ENCODE results near the gene NAA80. TPM values are rescaled to one million over a fixed set of nuclear protein-coding genes. Genes with fewer than 3 reads are reported as not detected.

The NAA80 gene
- total and polyA plus RNA-seq, 2 of the 13 experiments (the other 11 are each of a cell fraction or from before 2014, with no cell fraction given) = 3.4 to 8.7 TPM

DNA sequence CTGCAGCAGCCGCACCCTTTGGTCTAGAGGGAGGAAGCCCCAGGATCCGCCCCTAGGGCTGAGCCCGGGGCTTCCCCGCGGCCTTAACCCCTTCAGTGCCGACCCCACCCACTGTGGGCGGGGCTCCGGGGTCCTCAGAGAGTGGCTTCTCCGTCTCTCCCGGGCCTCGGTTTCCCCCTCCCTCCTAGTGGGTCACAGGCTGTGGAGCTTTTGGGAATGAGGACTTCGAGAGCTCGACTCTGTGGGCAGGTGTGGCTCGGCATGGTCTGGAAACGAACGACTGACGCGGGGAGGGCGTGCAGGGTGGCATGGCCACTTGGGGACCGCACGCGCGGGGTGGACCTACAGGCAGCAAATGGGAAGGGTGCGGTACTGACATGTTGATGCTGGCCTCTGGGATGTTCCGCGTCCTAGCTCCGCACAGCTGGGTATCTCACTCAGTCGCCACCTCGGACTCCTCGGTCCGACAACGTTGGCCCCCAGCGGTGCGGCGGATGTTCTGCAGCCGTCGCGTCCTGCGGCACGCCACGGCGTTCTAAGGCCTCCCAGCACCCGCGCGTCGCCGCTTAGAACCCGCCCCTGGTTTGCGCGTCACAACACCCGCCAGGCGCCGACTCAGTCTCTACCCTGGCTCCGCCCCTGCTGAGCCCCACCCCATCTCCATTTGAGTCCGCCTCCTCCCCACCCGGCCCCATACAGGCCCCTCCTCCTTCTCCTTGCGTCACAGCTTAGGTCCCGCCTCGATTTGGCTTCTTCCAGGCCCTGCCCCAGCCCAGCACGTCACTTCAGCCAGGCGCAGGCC, at the start of gene NAA80, which contains the start of gene HYAL3 (continued):
- TF ChIP-seq, protein P1, sequence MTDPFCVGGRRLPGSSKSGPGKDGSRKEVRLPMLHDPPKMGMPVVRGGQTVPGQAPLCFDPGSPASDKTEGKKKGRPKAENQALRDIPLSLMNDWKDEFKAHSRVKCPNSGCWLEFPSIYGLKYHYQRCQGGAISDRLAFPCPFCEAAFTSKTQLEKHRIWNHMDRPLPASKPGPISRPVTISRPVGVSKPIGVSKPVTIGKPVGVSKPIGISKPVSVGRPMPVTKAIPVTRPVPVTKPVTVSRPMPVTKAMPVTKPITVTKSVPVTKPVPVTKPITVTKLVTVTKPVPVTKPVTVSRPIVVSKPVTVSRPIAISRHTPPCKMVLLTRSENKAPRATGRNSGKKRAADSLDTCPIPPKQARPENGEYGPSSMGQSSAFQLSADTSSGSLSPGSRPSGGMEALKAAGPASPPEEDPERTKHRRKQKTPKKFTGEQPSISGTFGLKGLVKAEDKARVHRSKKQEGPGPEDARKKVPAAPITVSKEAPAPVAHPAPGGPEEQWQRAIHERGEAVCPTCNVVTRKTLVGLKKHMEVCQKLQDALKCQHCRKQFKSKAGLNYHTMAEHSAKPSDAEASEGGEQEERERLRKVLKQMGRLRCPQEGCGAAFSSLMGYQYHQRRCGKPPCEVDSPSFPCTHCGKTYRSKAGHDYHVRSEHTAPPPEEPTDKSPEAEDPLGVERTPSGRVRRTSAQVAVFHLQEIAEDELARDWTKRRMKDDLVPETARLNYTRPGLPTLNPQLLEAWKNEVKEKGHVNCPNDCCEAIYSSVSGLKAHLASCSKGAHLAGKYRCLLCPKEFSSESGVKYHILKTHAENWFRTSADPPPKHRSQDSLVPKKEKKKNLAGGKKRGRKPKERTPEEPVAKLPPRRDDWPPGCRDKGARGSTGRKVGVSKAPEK (CRISPR knock-in tag; IDR thresholded peaks at IDR 0.05; ENCODE audit: borderline replicate concordance) = no peak
- peak; percentile 77 for TF ChIP-seq GATAD1 (CRISPR knock-in tag; IDR thresholded peaks at IDR 0.05)
- TF ChIP-seq KAT2B (IDR thresholded peaks at IDR 0.05; ENCODE audit: borderline replicate concordance, low read depth, low read length) = no peak
- TF ChIP-seq PPARG (CRISPR knock-in tag; conservative IDR thresholded peaks at IDR 0.05) = no peak
- TF ChIP-seq ZNF614 (CRISPR knock-in tag; IDR thresholded peaks at IDR 0.05; ENCODE audit: borderline replicate concordance) = peak; percentile 54; the same call in 1 of the 2 replicates
- peak; percentile 93; the same call in 1 of the 2 replicates for TF ChIP-seq CCDC6 (CRISPR knock-in tag; IDR thresholded peaks at IDR 0.05)
- no peak for TF ChIP-seq NR2F1 (CRISPR knock-in tag; IDR thresholded peaks at IDR 0.05)
- TF ChIP-seq RAD21 (CRISPR knock-in tag; IDR thresholded peaks at IDR 0.05) = peak; percentile 67; the same call in 1 of the 2 replicates
- peak; percentile 50; the same call in 1 of the 2 replicates for TF ChIP-seq ZFP90 (CRISPR knock-in tag; IDR thresholded peaks at IDR 0.05; ENCODE audit: borderline replicate concordance)
- no peak for TF ChIP-seq HOXA7 (CRISPR knock-in tag; IDR thresholded peaks at IDR 0.05)
- peak; percentile 59 for TF ChIP-seq U2AF1 (optimal IDR thresholded peaks at IDR 0.05; ENCODE audit: low read depth, low read length)
- TF ChIP-seq, protein P2, sequence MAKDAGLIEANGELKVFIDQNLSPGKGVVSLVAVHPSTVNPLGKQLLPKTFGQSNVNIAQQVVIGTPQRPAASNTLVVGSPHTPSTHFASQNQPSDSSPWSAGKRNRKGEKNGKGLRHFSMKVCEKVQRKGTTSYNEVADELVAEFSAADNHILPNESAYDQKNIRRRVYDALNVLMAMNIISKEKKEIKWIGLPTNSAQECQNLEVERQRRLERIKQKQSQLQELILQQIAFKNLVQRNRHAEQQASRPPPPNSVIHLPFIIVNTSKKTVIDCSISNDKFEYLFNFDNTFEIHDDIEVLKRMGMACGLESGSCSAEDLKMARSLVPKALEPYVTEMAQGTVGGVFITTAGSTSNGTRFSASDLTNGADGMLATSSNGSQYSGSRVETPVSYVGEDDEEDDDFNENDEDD (CRISPR knock-in tag; IDR thresholded peaks at IDR 0.05; ENCODE audit: borderline replicate concordance) = no peak; the same call in 1 of the 2 replicates
- no peak for TF ChIP-seq ZMYM2 (CRISPR knock-in tag; IDR thresholded peaks at IDR 0.05)
- peak; percentile 87 for TF ChIP-seq ZNF598 (CRISPR knock-in tag; IDR thresholded peaks at IDR 0.05; ENCODE audit: borderline replicate concordance)
- TF ChIP-seq, protein P3, sequence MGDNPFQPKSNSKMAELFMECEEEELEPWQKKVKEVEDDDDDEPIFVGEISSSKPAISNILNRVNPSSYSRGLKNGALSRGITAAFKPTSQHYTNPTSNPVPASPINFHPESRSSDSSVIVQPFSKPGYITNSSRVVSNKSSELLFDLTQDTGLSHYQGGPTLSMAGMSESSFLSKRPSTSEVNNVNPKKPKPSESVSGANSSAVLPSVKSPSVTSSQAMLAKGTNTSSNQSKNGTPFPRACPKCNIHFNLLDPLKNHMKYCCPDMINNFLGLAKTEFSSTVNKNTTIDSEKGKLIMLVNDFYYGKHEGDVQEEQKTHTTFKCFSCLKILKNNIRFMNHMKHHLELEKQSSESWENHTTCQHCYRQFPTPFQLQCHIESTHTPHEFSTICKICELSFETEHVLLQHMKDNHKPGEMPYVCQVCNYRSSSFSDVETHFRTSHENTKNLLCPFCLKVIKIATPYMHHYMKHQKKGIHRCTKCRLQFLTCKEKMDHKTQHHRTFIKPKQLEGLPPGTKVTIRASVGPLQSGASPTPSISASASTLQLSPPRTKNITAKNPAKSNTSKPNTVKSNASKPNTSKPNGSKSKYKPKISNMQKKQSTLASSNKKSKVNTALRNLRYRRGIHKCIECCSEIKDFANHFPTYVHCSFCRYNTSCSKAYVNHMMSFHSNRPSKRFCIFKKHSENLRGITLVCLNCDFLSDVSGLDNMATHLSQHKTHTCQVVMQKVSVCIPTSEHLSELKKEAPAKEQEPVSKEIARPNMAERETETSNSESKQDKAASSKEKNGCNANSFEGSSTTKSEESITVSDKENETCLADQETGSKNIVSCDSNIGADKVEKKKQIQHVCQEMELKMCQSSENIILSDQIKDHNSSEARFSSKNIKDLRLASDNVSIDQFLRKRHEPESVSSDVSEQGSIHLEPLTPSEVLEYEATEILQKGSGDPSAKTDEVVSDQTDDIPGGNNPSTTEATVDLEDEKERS (CRISPR knock-in tag; IDR thresholded peaks at IDR 0.05) = no peak
- no peak for TF ChIP-seq IRX3 (CRISPR knock-in tag; IDR thresholded peaks at IDR 0.05; ENCODE audit: borderline replicate concordance, low read depth)
- TF ChIP-seq, protein P4, sequence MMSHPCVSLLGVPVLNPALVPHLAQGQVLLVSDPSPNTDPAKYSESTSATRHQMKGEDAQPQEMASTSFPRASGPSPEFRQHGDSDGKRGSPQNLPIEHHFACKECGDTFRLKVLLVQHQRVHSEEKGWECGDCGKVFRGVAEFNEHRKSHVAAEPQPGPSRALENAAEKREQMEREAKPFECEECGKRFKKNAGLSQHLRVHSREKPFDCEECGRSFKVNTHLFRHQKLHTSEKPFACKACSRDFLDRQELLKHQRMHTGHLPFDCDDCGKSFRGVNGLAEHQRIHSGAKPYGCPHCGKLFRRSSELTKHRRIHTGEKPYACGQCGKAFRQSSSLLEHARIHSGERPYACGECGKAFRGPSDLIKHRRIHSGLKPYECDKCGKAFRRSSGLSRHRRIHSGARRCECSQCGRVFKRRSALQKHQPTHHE (CRISPR knock-in tag; IDR thresholded peaks at IDR 0.05; ENCODE audit: borderline replicate concordance) = peak; percentile 65; the same call in 1 of the 2 replicates
- TF ChIP-seq GPN1 (CRISPR knock-in tag; IDR thresholded peaks at IDR 0.05; ENCODE audit: borderline replicate concordance) = no peak
- peak; percentile 35; the same call in 1 of the 2 replicates for TF ChIP-seq ZBTB7B (CRISPR knock-in tag; IDR thresholded peaks at IDR 0.05)
- TF ChIP-seq MYC (CRISPR knock-in tag; IDR thresholded peaks at IDR 0.05; ENCODE audit: borderline replicate concordance) = peak; percentile 75
- no peak for TF ChIP-seq SIN3B (IDR thresholded peaks at IDR 0.05; ENCODE audit: low read length)
